Liver (tissue), 3 donors: ENCODE data around the gene GSE1.

Experiments
- CTCF ChIP-seq: fragments of 150-350 bp; IDR thresholded peaks from 2 replicates; pipeline ENCODE4 v1.5.1; 2017; ENCODE audit warnings: improper control_type of control experiment, low read depth, low read length; ENCODE audit not compliant: missing input control
- NR2F2 ChIP-seq: IDR thresholded peaks from 2 replicates; pipeline ENCODE4 v1.6.1; 2016; ENCODE audit warnings: antibody characterized with exemption
- RXRA ChIP-seq, 2 donors: IDR thresholded peaks; 2 replicates each; pipeline ENCODE4 v1.6.1; 2017 to 2018; ENCODE audit warnings: antibody characterized with exemption in 2 of 2, mild to moderate bottlenecking in 1 of 2
- TAF1 ChIP-seq: conservative IDR thresholded peaks from 2 replicates; pipeline ENCODE4 v1.6.1; 2016; ENCODE audit warnings: antibody characterized with exemption, mild to moderate bottlenecking
- TF ChIP-seq, protein P1 (sequence below): IDR thresholded peaks from 2 replicates; pipeline ENCODE4 v1.6.1; 2016; ENCODE audit warnings: antibody characterized with exemption, mild to moderate bottlenecking
- donor health status: healthy.
- donor health status: healthy.

GRCh38 chr16:85686912-85687591 is 73.9 kb downstream of the GSE1 start:
- TF ChIP-seq, protein P1, sequence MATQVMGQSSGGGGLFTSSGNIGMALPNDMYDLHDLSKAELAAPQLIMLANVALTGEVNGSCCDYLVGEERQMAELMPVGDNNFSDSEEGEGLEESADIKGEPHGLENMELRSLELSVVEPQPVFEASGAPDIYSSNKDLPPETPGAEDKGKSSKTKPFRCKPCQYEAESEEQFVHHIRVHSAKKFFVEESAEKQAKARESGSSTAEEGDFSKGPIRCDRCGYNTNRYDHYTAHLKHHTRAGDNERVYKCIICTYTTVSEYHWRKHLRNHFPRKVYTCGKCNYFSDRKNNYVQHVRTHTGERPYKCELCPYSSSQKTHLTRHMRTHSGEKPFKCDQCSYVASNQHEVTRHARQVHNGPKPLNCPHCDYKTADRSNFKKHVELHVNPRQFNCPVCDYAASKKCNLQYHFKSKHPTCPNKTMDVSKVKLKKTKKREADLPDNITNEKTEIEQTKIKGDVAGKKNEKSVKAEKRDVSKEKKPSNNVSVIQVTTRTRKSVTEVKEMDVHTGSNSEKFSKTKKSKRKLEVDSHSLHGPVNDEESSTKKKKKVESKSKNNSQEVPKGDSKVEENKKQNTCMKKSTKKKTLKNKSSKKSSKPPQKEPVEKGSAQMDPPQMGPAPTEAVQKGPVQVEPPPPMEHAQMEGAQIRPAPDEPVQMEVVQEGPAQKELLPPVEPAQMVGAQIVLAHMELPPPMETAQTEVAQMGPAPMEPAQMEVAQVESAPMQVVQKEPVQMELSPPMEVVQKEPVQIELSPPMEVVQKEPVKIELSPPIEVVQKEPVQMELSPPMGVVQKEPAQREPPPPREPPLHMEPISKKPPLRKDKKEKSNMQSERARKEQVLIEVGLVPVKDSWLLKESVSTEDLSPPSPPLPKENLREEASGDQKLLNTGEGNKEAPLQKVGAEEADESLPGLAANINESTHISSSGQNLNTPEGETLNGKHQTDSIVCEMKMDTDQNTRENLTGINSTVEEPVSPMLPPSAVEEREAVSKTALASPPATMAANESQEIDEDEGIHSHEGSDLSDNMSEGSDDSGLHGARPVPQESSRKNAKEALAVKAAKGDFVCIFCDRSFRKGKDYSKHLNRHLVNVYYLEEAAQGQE, result no peak
- TF ChIP-seq CTCF (no peak), TAF1 (no peak), NR2F2 (no peak), RXRA (IDR thresholded peaks at IDR 0.05) (no peak)
